HG03521 (cell line): Measurements from ENCODE around the gene ZNF618.

ENCODE experiments used
- ATAC-seq: cut with Tn5 transposase; IDR thresholded peaks from one replicate; pipeline ENCODE4 v1.9.1; 2021; ENCODE audit warnings: mild to moderate bottlenecking, moderate library complexity; ENCODE audit not compliant: unreplicated experiment

Gene ZNF618

DNA sequence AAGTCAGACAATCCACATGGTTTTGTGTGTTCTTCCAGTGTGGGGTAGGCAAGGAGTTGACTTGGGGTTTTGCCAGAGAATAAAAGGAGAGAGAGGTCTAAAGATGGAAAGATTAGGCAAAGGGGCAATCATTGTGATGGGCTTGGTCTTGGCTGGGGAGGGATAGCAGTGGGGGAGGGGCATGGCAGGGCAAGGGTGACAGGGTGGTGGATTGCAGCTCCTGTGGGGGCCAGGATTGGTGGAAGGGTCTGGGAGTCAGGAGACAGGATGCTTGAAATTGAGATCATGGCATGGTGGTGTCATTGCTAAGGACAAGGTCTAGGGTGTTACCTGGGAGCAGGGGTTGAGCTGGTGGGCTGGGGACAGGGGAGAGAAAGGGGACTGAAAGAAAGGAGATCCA lies 57.6 kb downstream of the ZNF618 start:
- no peak for ATAC-seq

DNA sequence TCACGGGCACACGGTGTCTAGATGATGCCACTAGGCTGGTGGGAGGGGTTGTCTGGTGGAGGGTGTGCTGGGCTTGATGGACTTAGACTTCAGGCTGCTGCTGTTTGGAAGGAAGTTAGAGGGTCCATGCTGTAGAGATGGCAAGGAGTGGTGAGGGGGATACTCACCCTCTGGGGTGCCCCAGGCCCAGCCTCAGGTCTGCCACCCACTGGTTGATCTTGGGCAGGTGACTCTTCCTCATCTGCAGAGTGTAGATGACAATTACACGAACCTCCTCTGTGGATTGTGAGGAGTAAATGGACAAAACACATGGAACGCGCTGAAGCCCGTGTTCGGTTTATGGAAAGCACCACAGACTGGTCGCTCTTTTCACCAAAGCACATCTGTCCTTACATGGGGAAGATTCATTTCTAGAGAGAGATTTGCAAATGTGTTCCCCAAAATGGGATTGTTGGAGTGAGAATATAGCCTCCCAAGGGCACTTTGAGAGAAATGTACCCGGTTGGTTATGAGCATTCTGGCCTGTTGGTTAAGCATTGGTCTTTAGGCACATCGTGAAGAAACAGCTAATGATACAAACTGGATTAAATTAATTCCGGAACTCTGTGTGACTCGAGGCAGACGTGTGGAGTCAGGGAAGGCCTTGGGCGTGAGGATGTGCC lies 58.2 kb downstream of the ZNF618 start:
- ATAC-seq = no peak

DNA sequence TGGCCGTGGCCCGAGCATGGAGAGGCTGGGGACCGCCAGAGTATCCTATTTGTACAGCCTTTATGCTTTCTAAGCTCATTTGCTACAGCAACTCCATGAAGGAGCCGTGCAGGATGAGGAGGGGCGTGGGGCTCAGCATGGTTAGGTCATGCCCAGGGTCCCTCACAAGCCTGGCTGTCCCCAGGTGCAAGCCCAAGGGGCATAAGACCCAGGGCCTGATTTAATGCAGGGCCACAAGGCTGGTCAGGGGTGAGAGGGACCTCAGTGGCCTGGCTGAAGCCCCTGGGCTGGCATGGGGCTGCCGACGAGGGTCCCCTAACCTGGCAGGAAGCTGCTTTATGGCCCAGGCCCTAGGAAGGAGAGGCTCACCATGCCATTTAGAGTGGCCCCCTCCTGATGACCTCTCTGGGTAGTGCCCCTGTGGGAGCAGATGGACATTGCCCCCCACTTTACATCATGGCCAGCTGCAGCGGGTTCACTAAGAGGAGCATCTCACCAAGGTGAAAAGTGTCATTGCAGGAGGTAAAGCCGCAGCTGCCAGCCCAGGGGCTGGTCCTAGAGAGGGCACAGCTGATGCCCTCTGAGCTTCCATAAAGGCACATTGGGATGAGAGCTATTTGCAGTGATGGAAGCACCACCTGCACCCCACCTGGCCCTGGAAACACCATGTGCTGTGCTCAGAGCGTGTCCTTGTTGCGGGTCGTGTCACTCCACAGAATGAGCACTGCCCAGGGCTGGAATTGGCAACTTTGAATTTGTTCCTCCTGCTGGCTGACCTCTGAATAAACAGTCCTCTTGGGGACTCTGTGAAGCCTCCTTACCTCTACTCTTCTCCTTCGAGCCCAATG lies 58.9 kb downstream of the ZNF618 start:
- ATAC-seq = no peak

DNA sequence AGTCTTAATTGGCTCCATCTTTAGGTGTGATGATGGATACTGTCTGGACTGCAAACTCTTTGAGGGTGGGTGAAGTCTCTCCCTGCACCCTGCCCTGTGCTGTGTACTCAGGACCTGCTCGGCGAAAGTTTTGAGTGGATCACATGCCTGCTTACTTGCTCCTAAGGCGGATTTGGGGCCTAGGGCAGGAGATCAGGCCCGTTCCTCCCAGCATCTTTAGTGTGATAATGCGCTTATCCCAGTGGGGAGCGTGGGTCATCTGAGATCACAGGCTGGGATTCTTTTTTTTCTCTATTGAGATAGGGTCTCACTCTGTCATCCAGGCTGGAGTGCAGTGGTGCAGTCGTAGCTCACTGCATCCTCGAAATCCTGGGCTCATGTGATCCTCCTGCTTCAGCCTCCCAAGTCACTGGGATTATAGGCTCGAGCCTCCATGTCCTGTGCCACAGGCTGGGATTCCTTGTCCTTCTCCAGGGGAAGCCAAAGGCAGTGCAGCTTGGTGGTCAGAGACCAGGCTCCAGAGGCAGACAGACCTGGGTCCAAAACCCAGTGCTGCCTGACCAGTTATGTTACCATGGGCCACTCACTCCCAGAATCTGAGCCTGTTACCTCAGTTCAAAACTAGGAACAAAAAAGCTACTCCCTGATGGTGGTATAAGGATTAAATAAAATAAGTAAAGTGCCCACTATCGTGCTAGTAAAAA lies 59.7 kb downstream of the ZNF618 start:
- ATAC-seq = no peak

DNA sequence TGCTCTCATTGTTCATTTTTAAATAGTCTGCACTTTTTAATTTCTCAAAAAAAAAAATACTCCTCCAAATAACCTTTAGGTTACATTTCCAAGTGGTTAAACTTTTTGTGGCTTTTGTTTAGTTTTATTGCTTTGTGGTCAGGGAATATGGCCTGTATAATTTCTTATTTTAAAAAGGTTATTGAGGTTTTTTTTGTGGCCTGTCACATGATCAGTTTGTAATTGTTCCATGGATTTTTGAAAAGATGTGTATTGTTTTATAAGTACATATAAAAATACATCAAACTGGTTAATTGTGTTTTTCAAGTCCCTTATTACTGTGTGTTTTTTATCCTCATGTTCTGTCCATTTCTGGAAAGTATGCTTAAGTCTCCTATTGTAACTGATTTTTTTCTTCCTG lies 64.0 kb downstream of the ZNF618 start:
- ATAC-seq = no peak

DNA sequence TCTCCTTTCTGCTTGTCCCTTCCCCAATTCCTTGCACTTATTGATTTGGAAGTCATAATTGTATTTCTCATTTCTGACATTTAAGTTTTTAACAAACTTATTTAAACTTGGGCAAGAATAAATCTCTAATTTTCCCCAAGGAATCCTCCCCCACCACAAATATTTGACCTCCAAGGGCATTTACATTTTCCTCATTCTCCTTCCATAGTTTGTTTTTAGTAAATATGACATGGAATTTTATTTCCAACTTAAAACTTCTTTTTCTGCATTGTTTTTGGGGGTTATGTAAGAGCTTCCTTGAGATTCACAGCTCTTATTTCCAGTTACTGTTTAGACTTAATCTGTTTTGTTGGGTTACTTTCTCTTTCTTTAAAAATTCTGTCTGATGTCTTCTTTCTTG lies 64.9 kb downstream of the ZNF618 start:
- no peak for ATAC-seq

DNA sequence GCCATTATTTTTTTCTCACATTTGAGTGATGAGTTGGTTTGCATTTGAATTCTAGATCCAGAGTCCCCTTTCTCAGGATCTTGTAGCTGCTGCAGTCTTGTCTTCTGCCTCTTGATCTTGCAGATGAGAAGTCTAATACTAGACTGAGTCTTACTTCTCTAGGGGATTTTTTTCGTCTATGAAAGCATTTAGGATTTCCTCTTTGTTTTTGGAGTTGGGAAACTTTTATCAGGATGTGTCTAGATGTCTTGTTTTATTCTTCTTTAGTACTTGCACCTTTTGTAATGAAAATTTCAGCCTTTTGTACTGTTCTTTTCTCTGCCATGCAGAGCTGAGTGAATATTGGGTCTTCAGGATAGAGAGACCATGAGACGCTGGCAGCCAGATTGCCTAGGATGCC lies 65.4 kb downstream of the ZNF618 start:
- no peak for ATAC-seq

DNA sequence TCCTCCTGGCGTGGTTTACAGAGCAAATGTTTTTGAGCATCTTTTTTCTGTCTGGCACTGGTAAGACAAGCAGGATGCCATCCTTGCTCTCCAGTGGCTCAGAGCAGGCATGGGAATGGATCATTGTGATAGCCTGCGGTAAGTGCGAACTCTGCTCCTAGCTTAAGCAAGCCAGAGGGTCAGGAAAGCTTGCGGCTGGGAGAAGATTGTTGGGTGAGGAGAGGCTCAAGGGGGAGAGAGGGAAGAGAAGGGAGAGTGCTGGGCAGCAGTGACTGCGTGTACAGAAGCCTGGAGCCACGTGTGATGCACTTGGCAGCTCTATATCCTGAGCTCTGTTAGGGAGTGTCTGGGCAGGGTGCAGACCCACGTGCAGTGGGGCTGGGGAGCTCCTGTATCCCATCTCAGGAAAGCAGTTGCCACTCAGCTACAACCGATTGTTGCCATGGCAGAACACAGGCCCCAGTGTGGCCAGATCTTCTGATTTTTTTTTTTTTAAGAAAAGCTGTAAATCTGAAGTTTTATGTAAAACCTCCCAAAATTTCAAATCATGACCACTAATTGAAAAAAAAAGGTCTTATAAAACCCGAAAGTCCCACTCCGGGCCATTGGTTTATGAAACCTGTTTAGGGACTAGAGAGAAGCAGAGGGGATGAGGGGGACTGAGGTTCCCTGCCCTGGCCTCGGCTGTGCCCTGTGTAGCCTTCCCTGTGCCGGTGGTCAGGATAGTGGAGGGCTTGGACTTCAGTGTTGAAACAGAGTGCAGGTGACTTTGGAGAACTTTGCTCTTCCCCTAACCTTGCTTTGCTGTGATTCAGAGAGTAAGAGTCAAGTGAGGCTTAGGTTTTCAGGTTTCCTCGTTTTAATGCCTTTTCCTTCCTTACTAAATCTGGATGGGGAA lies 67.3 kb downstream of the ZNF618 start:
- ATAC-seq = no peak

DNA sequence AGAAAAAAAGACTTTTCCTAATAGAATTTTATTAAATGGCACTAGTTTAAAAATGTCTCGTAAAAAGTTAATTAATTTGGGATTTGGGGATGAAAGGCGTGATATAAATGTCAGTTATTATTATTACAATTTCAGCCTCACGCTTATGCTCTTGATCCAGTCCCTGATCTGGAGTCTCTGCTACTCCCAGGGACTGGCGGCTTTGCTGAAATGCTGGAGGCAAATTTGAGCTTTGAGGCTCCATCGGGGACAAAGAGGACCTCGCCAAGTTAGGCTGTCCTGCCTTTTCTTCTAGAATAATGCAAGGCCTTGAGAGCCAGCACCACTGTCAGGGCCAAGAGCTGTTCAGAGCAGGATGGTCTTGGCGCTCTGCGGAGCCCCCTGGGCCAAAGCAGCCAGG lies 69.7 kb downstream of the ZNF618 start:
- no peak for ATAC-seq

DNA sequence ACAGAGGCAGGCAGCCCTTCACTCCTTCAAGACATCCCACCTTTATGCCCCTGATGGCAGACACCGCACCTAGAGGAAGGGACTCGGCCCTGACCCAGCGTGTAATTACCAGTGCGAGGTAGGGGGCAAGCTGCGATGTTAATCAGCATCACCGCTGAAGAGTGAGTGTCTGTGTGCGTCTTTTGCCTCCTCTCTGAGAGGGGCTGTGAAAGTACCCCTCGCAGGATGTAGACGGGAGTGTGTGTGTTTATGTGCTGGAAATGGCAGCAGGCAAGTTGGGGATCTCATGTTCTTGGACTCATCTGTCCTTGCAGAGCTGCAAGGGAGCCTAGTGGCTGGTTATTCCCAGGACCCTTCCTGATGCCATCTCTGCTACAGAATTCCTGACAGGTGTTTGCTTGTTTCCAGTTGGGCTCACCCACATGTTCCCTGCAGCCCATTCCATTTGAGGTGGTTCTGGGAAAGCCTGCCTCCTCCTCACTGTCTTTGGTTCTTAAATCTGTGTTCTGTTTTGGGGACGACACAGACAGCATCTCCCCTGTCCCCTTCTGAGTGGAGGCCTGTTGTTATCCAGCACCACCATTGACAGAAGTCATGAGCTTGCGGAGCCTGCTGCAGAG lies 70.5 kb downstream of the ZNF618 start:
- no peak for ATAC-seq

DNA sequence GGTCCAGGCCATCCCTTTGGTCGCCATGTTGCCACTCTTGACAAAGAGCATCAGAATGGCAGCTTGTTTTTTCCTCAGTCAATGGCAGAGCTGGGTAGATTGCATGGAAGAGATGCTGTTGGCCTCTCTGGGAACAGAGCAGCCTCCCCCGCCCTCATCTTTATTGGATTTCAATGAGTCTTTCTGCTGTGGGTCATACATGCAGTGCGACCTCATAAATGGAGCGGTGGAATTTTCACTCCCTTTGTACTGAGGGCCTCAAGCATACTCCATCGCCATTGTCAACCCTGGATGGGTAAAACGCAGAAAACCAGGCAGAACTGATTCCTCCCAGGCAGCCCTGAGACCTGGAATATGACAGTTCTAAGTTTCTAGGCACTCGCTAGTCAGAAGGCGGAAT lies 71.8 kb downstream of the ZNF618 start:
- ATAC-seq = no peak

DNA sequence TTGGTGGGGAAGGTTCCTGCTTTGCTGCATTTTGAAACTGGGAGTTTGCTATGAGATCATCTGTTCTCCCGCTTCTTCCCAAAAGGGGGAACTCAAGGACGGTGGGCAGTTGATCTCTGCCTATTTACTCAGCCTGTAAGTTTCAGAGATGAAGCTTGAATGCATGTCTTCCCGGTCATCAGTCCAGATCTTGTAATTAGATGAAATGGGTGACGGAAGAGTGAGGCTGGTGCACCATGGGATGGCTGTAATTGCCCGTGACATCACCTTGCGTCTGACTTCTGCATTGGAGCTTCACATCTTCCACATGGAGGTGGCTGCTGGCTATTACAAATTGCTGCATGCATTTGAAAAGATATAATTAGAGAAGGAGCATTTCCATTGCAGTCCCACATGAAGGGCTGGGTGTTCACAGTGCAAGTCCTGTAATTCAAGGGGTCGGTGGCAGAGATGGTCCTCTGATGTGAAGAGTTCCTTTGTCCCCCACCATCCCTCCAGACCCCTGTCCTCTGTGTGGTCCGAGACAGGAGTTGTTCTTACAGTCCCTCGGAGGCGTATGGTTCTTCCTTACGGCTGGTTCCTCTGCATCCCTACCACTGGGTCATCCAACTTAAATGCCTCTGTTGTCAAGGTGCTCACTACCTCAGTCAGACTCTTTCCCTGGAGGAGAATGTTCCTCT lies 72.9 kb downstream of the ZNF618 start:
- no peak for ATAC-seq

DNA sequence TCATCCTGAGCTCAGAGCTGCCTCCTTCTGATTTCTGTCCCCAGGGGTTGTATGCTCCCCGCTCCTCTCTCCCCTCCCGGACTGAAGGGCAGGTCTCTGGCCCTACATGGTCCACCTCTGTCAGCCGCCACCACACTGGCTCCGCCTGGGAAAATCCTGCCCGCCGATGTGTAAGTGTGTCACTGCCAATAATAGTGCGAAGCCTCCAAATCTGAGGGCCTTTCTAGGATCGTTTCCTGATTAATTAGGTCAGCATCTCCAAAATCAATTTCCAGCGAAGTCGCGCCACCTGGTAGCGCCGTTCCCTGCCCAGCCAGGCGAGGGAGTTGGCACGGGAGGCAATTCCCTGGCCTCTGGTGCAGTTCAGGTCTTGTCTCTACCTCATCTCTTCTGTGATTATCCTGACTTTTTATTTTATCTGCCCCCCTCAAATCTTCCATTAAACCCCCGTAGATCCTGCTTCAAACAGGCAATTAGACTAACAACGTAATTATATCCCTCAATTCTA lies 73.5 kb downstream of the ZNF618 start:
- ATAC-seq = no peak

DNA sequence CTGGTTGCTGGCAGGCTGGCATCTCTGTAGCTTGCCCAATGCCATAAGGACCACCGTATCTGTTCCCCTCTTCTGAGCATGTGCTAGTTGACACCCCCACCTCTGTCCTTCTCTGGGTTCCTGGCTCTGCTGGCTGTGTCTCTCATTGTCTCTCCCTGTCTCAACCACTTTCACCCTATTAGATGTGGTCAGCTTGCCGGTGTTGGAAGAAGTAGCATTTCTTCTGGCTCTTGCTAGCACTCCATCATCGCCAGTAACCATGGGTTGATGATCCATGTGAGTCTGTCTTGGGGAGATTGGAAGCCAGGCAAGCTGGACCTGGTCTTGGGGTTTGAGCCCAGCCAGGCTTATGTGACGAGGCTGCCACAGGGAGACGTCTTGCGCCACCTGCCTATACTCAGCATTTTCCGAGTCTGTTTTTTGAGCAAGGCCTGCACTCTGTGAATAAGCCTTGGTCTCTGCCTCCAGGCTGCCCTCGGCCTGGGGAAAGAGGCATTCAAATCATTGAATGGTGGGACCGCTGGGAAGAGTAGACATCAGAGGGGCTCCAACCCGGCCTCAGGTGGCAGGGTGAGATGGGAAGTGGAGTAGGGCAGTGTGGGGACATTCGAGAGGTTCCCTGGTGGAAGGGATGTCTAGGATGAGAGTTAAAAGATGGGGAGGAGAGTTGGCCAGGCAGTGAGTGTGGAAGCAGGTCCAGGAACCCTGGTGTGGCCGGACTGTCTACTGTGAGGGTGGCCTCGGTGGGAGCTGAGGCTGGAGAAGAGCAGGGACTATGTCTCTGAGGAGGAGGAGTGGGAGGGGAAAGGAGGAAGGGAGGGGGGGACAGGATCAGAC lies 74.3 kb downstream of the ZNF618 start:
- no peak for ATAC-seq

DNA sequence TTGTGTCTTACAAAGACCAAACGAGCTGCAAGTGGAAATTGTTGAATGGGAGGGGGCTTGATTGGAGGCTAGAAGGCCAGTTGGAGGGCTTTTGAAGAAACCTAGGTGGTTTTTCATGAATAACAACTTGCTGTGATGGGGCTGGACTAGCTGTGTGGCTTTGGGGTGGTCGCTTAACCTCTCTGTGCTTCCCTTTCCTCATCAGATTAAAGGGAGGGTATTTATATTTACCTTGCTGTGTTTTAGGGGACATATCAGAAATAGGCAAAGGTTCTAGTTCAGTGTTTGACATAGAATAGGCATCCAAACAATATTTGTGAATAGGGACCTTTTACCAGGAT lies 74.9 kb downstream of the ZNF618 start:
- ATAC-seq = no peak

DNA sequence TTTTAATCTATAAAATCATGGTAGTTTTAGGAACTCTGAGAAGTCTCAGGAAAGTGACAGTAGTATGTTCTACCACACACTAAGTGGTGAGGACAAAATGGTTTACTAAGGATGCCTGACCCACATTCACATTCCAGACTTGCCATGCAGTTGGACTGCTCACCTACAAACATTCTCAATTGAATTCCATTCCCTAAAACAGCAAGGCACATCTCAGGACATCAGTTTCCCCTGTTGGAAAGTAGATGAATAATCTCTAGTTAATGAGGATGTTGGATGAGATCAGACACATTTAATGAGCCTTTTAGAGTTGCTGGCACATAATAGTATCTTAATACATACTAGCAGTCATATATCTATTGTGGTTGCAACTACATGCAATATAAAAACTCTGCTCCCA lies 76.6 kb downstream of the ZNF618 start:
- no peak for ATAC-seq

DNA sequence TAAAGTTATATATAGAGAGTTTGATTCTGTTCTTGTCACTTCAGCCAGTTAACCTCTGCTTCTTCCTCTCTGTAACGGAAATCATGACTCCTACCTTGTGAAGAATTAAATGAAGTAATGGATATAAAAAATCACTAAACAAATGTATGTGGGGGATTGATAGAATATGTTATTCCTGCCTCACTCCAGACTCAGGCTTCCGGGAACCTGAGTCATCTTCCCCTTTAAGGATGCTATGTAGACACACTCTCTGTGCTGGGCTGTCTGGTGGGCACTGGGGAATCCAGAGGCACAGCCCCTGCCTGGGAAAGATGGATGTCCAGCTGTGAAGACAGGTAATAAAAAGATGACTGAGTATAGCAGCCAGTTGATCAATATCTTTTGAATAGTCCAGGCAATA lies 77.4 kb downstream of the ZNF618 start:
- ATAC-seq = no peak

DNA sequence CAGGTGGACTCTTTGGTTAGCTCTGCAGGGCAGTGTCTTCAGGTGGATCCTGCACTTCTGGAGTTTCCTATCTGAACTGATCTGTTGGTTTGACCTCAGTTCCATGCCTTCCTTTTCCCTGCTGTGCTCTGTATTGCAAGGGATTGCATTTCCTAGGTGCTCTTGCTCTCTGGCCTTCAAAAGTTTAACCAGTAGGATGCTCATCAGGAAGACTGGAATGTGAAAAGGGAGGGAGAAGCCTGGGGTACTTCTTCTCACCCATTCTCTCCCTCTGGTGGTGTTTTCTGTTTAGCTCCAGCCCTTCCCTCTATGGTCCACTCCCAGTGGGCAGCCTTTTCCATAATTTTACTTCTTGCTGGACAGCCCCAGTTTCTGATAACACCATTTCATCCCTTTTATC lies 78.5 kb downstream of the ZNF618 start:
- no peak for ATAC-seq
